Activated T-helper 1 cell treated with anti-CD3 and anti-CD28 coated beads, Interleukin-2, amount 50 U/mL, for 16 hours (primary cell): ENCODE measurements around the gene FAM184B.
"Not testable (repeated sequence)": the region's sequence is repeated elsewhere in the genome, so short reads cannot be mapped to it uniquely, and the experiment has no call there.

ENCODE experiments used
- DNase-seq, 2 donors: peaks; one replicate each; pipeline ENCODE4 v3.0.0-alpha.2; 2020; ENCODE audit warnings: low read depth in 1 of 2, low spot score in 1 of 2

Gene FAM184B

GRCh38 chr4:17719106-17719505 is 62.3 kb downstream of the FAM184B start:
- DNase-seq: no peak

GRCh38 chr4:17718471-17718870 is 63.0 kb downstream of the FAM184B start:
- no peak for DNase-seq

GRCh38 chr4:17717301-17717700 is 64.1 kb downstream of the FAM184B start:
- no peak for DNase-seq

GRCh38 chr4:17715511-17715910 is 65.9 kb downstream of the FAM184B start:
- DNase-seq: no peak

- DNase-seq: no peak
These were observed 67.6 kb downstream of the FAM184B start for GRCh38 chr4:17713779-17714178.

- DNase-seq: no peak
These were observed 69.3 kb downstream of the FAM184B start for GRCh38 chr4:17712166-17712565.

- not testable (repeated sequence) for DNase-seq
These were observed 70.2 kb downstream of the FAM184B start for GRCh38 chr4:17711206-17711605.

GRCh38 chr4:17709763-17710068 is 71.7 kb downstream of the FAM184B start:
- DNase-seq: no peak

- DNase-seq: no peak
These were observed 72.2 kb downstream of the FAM184B start for GRCh38 chr4:17708992-17709762.

- no peak for DNase-seq
These were observed 73.8 kb downstream of the FAM184B start for GRCh38 chr4:17707671-17708070.

GRCh38 chr4:17705107-17705506 is 76.3 kb downstream of the FAM184B start:
- DNase-seq: no peak

GRCh38 chr4:17704020-17704650 is 77.3 kb downstream of the FAM184B start:
- no peak for DNase-seq

GRCh38 chr4:17702641-17703040 is 78.8 kb downstream of the FAM184B start:
- no peak for DNase-seq

- DNase-seq: no peak
These were observed 79.5 kb downstream of the FAM184B start for GRCh38 chr4:17701882-17702281.

- DNase-seq: no peak
These were observed 80.1 kb downstream of the FAM184B start for GRCh38 chr4:17701138-17701839.

- no peak for DNase-seq
These were observed 82.0 kb downstream of the FAM184B start for GRCh38 chr4:17699380-17699779.

- no peak for DNase-seq
These were observed 83.3 kb downstream of the FAM184B start for GRCh38 chr4:17698116-17698515.

GRCh38 chr4:17695341-17695740 is 86.1 kb downstream of the FAM184B start:
- DNase-seq: no peak

GRCh38 chr4:17694552-17694951 is 86.9 kb downstream of the FAM184B start:
- DNase-seq: no peak

GRCh38 chr4:17690898-17691297 is 90.5 kb downstream of the FAM184B start:
- no peak for DNase-seq

GRCh38 chr4:17690135-17690534 is 91.3 kb downstream of the FAM184B start:
- DNase-seq: no peak

- no peak for DNase-seq
These were observed 93.4 kb downstream of the FAM184B start for GRCh38 chr4:17688011-17688441.
